K562 (cell line): ENCODE measurements around the gene ATF4. TPM values are rescaled to one million over a fixed set of nuclear protein-coding genes. Genes with fewer than 3 reads are reported as not detected.

Experiments used
- ATF7 ChIP-seq: fragments of 450-650 bp; IDR thresholded peaks from 2 replicates; pipeline ENCODE4 v1.7.1; 2014; ENCODE audit warnings: mild to moderate bottlenecking, moderate library complexity
- BHLHE40 ChIP-seq: IDR thresholded peaks from 2 replicates; pipeline ENCODE4 v1.6.1; 2011; ENCODE audit warnings: low read length, improper control_type of control experiment
- BRCA1 ChIP-seq, 2 experiments: fragments of 450-650 bp in 1 of 2; sonication (generic) in 1 of 2; formaldehyde crosslinking in 1 of 2; IDR thresholded peaks; 2 replicates each; pipeline versions ENCODE4 v1.5.0 to v1.6.1; 2017 to 2020; ENCODE audit warnings: mild to moderate bottlenecking in 1 of 2, missing genetic modification reagents in 1 of 2
- CREB1 ChIP-seq, 2 experiments: sonication (generic) in 1 of 2; formaldehyde crosslinking in 1 of 2; IDR thresholded peaks; 2 replicates each; pipeline versions ENCODE4 v1.6.1 to v1.8.0; 2012 to 2022; ENCODE audit warnings: inconsistent platforms in 1 of 2, mild to moderate bottlenecking in 1 of 2, missing genetic modification reagents in 1 of 2, moderate library complexity in 1 of 2
- E2F6 ChIP-seq, 2 experiments: IDR thresholded peaks; 2 replicates each; pipeline ENCODE4 v1.6.1; 2011; ENCODE audit warnings: borderline replicate concordance in 1 of 2, control low read depth in 1 of 2, low read depth in 1 of 2, low read length in 1 of 2, mild to moderate bottlenecking in 1 of 2, mixed read lengths in 1 of 2, moderate library complexity in 1 of 2; ENCODE audit not compliant: insufficient read depth in 1 of 2, insufficient read length in 1 of 2, poor library complexity in 1 of 2, severe bottlenecking in 1 of 2; ENCODE audit errors: extremely low read depth in 1 of 2
- EGR1 ChIP-seq: fragments of 450-650 bp; conservative IDR thresholded peaks from 2 replicates; pipeline ENCODE4 v1.6.1; 2017; ENCODE audit warnings: mild to moderate bottlenecking
- HNRNPUL1 ChIP-seq: fragments of 200-400 bp; formaldehyde crosslinking; IDR thresholded peaks from 2 replicates; pipeline ENCODE4 v1.6.1; 2017; ENCODE audit warnings: low read length
- JUN ChIP-seq, 2 experiments: sonication (generic) in 1 of 2; formaldehyde crosslinking in 1 of 2; IDR thresholded peaks; 2 replicates each; pipeline versions ENCODE4 v1.6.1 to v1.8.0; 2012 to 2022; ENCODE audit warnings: borderline replicate concordance in 2 of 2, mild to moderate bottlenecking in 2 of 2, improper control_type of control experiment in 1 of 2, low read depth in 1 of 2, low read length in 1 of 2, missing genetic modification reagents in 1 of 2
- KDM1A ChIP-seq, 2 experiments: fragments of 450-650 bp; IDR thresholded peaks; 2 replicates each; pipeline ENCODE4 v1.6.1; 2016; ENCODE audit warnings: mild to moderate bottlenecking in 2 of 2
- MAFF ChIP-seq: IDR thresholded peaks from 2 replicates; pipeline ENCODE4 v1.6.1; 2012; ENCODE audit warnings: low read length, improper control_type of control experiment
- MAFG ChIP-seq: fragments of 450-650 bp; conservative IDR thresholded peaks from 2 replicates; pipeline ENCODE4 v1.6.1; 2016; ENCODE audit warnings: missing genetic modification characterization, missing compliant biosample characterization
- MYNN ChIP-seq, 2 experiments: sonication (generic); formaldehyde crosslinking in 1 of 2; IDR thresholded peaks; 2 replicates each; pipeline versions ENCODE4 v1.5.0 to v1.6.1; 2016 to 2020; ENCODE audit warnings: antibody characterized with exemption in 1 of 2, missing genetic modification reagents in 1 of 2
- NEUROD1 ChIP-seq: fragments of 150-350 bp; IDR thresholded peaks from 2 replicates; pipeline ENCODE4 v1.6.1; 2014; ENCODE audit warnings: borderline replicate concordance, low read length, low read depth; ENCODE audit not compliant: partially characterized antibody
- PKNOX1 ChIP-seq: fragments of 450-650 bp; IDR thresholded peaks from 2 replicates; pipeline ENCODE4 v1.6.1; 2016
- RB1 ChIP-seq: fragments of 450-650 bp; IDR thresholded peaks from 2 replicates; pipeline ENCODE4 v1.6.1; 2017; ENCODE audit warnings: low read depth, mild to moderate bottlenecking
- SLC30A9 ChIP-seq: fragments of 250-450 bp; sonication (Bioruptor Pico); IDR thresholded peaks from 2 replicates; pipeline ENCODE4 v1.8.0; 2022; ENCODE audit warnings: mild to moderate bottlenecking, moderate library complexity
- STAT5A ChIP-seq: IDR thresholded peaks from 2 replicates; pipeline ENCODE4 v1.6.1; 2012; ENCODE audit warnings: low read length, inconsistent platforms, borderline replicate concordance
- TAF15 ChIP-seq: fragments of 200-400 bp; formaldehyde crosslinking; IDR thresholded peaks from 2 replicates; pipeline ENCODE4 v1.6.1; 2017; ENCODE audit warnings: mild to moderate bottlenecking, low read depth, low read length, moderate library complexity
- ZBTB2 ChIP-seq: fragments of 450-650 bp; IDR thresholded peaks from 2 replicates; pipeline ENCODE4 v1.6.1; 2016; ENCODE audit warnings: antibody characterized with exemption
- ZBTB9 ChIP-seq: fragments of 450-650 bp; formaldehyde crosslinking; IDR thresholded peaks from 2 replicates; pipeline ENCODE4 v1.4.0; 2020; ENCODE audit warnings: mild to moderate bottlenecking, moderate library complexity
- ZNF699 ChIP-seq: fragments of 250-450 bp; sonication (Bioruptor Pico); IDR thresholded peaks from 2 replicates; pipeline ENCODE4 v1.8.0; 2021; ENCODE audit warnings: mild to moderate bottlenecking, moderate library complexity; ENCODE audit not compliant: insufficient replicate concordance
- polyA plus RNA-seq, 8 experiments: library from polyadenylated mRNA; depleted of rRNA in 4 of 8; stranded (reverse) in 5 of 8; unstranded in 3 of 8; fragments of >200 nt; fragmentation: Nextera tagmentation in 2 of 8; fragmentation: Illumina TruSeq in 1 of 8; extraction: Ambion mirVana in 2 of 8; extraction: Trizol in 1 of 8; gene quantifications; 2 replicates each; pipeline versions ENCODE4 v1.2.1 to v1.2.3, GENCODE V29; 2011 to 2014; ENCODE audit warnings: inconsistent platforms in 1 of 8, missing spikeins in 1 of 8
- total RNA-seq, 7 experiments: library from RNA; depleted of rRNA in 6 of 7; stranded (reverse); fragments of >200 nt in 6 of 7; fragmentation: Illumina TruSeq in 2 of 7; extraction: Trizol in 2 of 7; gene quantifications; 2 replicates each; pipeline versions ENCODE4 v1.2.1 to v1.2.3, GENCODE V29; 2011 to 2021; ENCODE audit warnings: low replicate concordance in 1 of 7

Gene ATF4
- total and polyA plus RNA-seq, 9 of the 15 experiments (the other 6 are each of a cell fraction or from before 2014, with no cell fraction given): 93.1 to 723 (median 355) TPM

- TF ChIP-seq CREB1 (IDR thresholded peaks at IDR 0.05): peak; percentile 30; the same call in 1 of the 2 replicates
- no peak for TF ChIP-seq CREB1 (CRISPR knock-in tag; IDR thresholded peaks at IDR 0.05)
- TF ChIP-seq MAFF: peak; percentile 33; the same call in 1 of the 2 replicates
- 0 out of 2 replicates have a peak, but pooled peaks have one; percentile 40 for TF ChIP-seq ZBTB2
- TF ChIP-seq ZNF699: no peak
- peak in 1 of 2 experiments; percentile 17; a peak in 2 of 4 replicates for TF ChIP-seq KDM1A (IDR thresholded peaks at IDR 0.05)
- TF ChIP-seq ZBTB9: no peak
- peak; percentile 60; the same call in 1 of the 2 replicates for TF ChIP-seq EGR1
- no peak for TF ChIP-seq NEUROD1
- peak in 1 of 2 experiments; percentile 5 for TF ChIP-seq E2F6 (IDR thresholded peaks at IDR 0.05; ENCODE audit: borderline replicate concordance in 1 of 2, extremely low read depth in 1 of 2, insufficient read depth in 1 of 2, insufficient read length in 1 of 2, low read depth in 1 of 2, low read length in 1 of 2, poor library complexity in 1 of 2, severe bottlenecking in 1 of 2)
- no peak for TF ChIP-seq HNRNPUL1
- TF ChIP-seq MAFG (tag): peak; percentile 47
- TF ChIP-seq BHLHE40: no peak
- TF ChIP-seq JUN (IDR thresholded peaks at IDR 0.05; ENCODE audit: borderline replicate concordance, low read depth, low read length): peak; percentile 11; the same call in 1 of the 2 replicates
- no peak for TF ChIP-seq JUN (CRISPR knock-in tag; IDR thresholded peaks at IDR 0.05; ENCODE audit: borderline replicate concordance)
- TF ChIP-seq TAF15: no peak
- TF ChIP-seq BRCA1 (IDR thresholded peaks at IDR 0.05): no peak
- TF ChIP-seq BRCA1 (CRISPR knock-in tag; IDR thresholded peaks at IDR 0.05): no peak
- TF ChIP-seq RB1: no peak
- 0 out of 2 replicates have a peak, but pooled peaks have one; percentile 35 for TF ChIP-seq STAT5A
- peak; percentile 87 for TF ChIP-seq MYNN (IDR thresholded peaks at IDR 0.05)
- TF ChIP-seq MYNN (CRISPR knock-in tag; IDR thresholded peaks at IDR 0.05): no peak
- peak; percentile 57 for TF ChIP-seq ATF7
- TF ChIP-seq SLC30A9 (CRISPR knock-in tag): no peak
- peak; percentile 98 for TF ChIP-seq PKNOX1
These were observed 47.5 kb upstream of the ATF4 start (continued) for GRCh38 chr22:39472570-39473556.
